ES-I3 (cell line): ENCODE measurements around the gene HYOU1.
"Not testable (repeated sequence)": the region's sequence is repeated elsewhere in the genome, so short reads cannot be mapped to it uniquely, and the experiment has no call there.

Experiments used
- H3K36me3 ChIP-seq: 2 replicates; pipeline ENCODE4 v1.6.1; 2013; ENCODE audit warnings: mild to moderate bottlenecking, low read length, control low read depth, moderate library complexity; ENCODE audit not compliant: insufficient read depth
- H3K4me1 ChIP-seq: 2 replicates; pipeline ENCODE4 v1.6.1; 2013; ENCODE audit warnings: mild to moderate bottlenecking, control low read depth, low read length; ENCODE audit not compliant: insufficient read depth
- H3K9ac ChIP-seq: 2 replicates; pipeline ENCODE4 v1.6.1; 2013; ENCODE audit warnings: low read depth, mild to moderate bottlenecking, low read length, moderate library complexity
- H3K9me3 ChIP-seq: 2 replicates; pipeline ENCODE4 v1.6.1; 2013; ENCODE audit warnings: mild to moderate bottlenecking, low read length, moderate library complexity; ENCODE audit not compliant: control insufficient read depth, insufficient read depth

The HYOU1 gene

DNA sequence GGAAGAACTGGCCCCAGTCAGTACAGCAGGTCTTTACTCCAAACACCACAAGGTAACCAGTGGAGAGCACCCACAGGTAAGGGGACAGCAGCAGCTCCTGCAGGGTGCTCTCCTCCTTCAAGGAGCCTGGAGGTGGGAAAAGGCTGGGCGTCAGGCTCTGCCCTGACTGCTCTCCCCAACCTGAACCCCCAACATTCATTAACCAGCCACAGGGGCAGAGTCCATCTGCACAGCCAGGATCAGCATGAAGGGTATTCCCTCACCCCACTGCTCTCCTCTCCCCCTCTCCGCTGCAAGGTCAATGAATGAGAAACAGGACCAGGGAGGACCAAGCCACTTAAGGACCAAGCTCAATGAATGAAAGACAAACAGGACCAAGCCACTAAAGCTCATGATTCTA, 30.0 kb downstream of the HYOU1 start:
- Histone ChIP-seq H3K4me1 (peaks cover 16% of the 10 kb centered on the region; the same call in 1 of the 2 replicates), H3K36me3 (peaks cover 11% of the 10 kb centered on the region), H3K9ac (no peak overlapping the region), H3K9me3 (no peaks in the 10 kb centered on the region)

DNA sequence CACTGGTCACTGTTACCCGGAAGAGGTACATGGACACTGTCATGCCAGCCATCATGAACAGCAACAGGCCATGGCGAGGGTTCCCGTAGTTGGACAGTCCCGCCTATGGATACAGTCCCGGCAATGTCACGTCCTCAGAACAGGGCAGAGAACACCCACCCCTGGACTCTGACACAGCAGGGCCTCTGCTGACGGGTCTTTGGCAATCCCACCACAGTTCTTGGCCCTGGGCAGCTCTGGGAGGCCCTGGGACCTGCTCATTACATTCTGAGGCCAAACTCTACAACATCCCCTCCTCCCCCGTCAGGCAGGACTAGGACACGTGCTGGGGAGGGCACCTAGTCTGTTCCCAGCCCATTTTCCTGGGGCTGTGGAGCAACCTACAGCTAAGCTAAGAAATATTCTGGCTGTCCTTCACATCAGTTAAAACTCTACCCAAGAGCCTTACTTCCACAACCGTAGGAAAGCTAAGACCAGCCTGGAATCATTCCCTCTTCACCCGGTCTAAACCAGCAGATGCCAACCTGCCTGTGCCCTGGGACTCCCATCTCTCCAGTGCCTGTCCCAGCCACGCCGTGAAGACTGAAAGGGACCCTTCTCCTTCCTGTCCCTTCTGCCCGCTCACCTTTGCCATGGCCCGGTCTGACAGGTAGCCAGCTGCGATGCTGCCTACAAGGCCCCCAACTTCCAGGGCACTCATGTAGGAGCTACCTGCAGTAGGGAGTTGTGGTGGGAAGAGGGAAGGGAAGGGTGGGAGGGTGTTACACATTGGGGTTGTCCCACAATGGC, 30.8 kb downstream of the HYOU1 start:
- Histone ChIP-seq H3K36me3 (peaks cover 18% of the 10 kb centered on the region), H3K9ac (no peak overlapping the region), H3K4me1 (peaks cover 16% of the 10 kb centered on the region; the same call in 1 of the 2 replicates), H3K9me3 (no peaks in the 10 kb centered on the region)

DNA sequence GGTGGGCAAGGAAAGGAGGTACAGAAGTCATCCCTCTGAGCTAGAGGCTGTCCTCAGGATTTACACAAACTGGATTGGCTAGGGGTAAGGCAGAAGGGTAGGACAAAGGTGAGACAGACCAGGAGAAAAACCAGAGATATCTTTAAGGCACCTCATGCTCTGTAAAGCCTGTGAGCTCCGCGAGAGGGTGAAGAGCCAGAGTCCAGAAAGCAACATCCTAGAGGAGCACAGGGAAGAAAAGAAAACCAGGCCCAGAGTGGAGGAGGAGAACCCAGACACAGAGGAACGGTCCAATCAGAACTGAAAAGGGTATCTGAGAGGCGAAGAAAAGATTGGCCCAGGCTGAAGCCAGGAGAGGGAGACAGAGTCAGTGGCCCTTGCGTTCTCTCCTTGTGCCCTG, 31.5 kb downstream of the HYOU1 start:
- peaks cover 16% of the 10 kb centered on the region; the same call in 1 of the 2 replicates for H3K4me1 ChIP-seq

DNA sequence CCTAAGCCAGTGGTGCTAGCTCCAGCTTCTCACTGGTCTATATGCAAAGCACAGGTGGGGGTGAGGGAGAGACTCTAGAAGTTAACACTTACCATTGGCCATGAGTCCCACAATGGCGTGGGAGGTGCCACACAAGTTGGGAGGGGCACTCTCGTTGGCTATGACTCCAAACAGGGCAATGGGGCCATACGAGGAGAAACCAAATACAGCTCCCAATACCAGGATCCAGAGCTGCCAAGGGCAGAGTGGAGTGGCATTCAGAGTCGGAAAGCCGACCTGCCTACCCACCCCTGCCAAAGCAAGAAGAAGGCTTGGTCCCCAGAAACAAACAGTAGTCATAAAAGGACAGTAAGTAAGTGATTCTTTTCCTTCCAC, 31.9 kb downstream of the HYOU1 start:
- H3K36me3 ChIP-seq, result peaks cover 19% of the 10 kb centered on the region
- no peaks in the 10 kb centered on the region for H3K9me3 ChIP-seq
- peaks cover 16% of the 10 kb centered on the region; the same call in 1 of the 2 replicates for H3K4me1 ChIP-seq
- H3K9ac ChIP-seq, result no peak overlapping the region

More for the DNA sequence above, 31.5 kb downstream of the HYOU1 start:
- peaks cover 19% of the 10 kb centered on the region for H3K36me3 ChIP-seq
- H3K9ac ChIP-seq, result no peak overlapping the region
- H3K9me3 ChIP-seq, result no peaks in the 10 kb centered on the region

DNA sequence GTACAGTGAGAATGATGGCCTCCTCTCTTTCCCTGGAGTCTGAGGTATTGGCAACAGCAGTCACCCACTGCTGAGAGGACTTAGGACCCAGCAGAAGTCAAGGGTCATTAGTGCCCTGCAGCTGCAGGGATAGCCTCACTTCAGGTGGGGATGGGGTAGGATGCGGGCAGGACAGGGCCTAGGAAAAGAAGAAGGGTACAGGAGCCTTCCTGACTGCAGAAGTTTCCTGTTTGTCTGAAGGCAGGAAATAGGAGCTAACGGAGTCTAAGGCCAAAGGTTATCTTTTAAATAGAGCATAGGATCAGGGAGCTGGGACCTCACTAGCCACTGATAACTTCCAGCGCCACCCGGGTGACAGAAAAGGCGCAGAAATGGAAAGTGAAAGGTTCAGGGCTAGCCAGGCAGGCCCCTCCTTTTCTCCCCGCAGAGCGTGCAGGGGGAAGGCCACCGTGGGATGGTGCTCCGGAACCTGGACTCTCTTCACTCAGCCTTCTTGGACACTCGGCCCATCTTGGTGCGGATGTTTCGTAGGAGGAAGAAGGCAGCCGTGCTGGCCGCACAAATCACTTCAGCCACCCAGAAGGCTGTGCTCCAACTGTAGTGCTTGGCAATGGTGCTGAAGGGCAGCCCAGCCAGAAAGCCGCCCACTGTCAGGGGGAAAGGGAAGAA, 32.4 kb downstream of the HYOU1 start:
- H3K9ac ChIP-seq, result no peak overlapping the region
- H3K4me1 ChIP-seq, result peaks cover 18% of the 10 kb centered on the region; the same call in 1 of the 2 replicates
- H3K36me3 ChIP-seq, result peaks cover 19% of the 10 kb centered on the region
- H3K9me3 ChIP-seq, result no peaks in the 10 kb centered on the region

DNA sequence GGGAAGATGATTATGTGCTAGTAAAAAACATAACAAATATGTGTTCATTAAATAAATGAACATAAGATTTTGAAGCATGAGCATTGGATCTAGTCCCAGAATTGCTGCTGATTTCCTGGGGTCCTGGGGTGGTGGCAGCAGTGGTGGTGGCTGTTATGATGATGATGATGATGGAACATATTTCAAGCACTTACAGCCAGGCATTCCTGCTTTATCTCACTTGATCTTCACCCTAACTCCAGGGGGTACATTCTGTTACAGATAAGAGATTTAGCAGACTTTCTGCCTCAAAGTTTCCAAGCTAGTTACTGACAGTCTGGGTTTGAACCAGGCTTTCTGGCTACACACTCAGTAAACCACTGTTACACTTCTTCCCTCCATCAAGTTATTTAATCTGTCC, 33.3 kb downstream of the HYOU1 start:
- H3K36me3 ChIP-seq, result peaks cover 19% of the 10 kb centered on the region
- no peak overlapping the region for H3K9ac ChIP-seq
- no peaks in the 10 kb centered on the region for H3K9me3 ChIP-seq
- H3K4me1 ChIP-seq, result peaks cover 12% of the 10 kb centered on the region; the same call in 1 of the 2 replicates

DNA sequence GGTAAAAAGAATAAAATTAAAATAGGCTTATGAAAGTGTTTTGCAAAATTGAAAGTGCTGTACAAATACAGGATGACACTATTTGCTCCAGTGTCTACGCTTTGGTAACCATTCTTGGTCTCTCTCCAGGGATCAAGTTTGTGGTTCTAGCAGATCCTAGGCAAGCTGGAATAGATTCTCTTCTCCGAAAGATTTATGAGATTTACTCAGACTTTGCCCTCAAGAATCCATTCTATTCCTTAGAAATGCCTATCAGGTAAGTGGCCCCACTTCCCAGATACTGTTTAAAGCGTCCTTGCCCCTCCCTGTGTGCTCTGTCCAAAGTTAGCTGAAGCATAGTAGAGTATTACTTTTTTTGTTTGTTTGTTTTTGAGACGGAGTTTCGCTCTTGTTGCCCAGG, 35.4 kb downstream of the HYOU1 start:
- Histone ChIP-seq H3K9ac (no peak overlapping the region), H3K36me3 (peaks cover 22% of the 10 kb centered on the region), H3K9me3 (no peaks in the 10 kb centered on the region), H3K4me1 (peaks cover 6% of the 10 kb centered on the region; the same call in 1 of the 2 replicates)

DNA sequence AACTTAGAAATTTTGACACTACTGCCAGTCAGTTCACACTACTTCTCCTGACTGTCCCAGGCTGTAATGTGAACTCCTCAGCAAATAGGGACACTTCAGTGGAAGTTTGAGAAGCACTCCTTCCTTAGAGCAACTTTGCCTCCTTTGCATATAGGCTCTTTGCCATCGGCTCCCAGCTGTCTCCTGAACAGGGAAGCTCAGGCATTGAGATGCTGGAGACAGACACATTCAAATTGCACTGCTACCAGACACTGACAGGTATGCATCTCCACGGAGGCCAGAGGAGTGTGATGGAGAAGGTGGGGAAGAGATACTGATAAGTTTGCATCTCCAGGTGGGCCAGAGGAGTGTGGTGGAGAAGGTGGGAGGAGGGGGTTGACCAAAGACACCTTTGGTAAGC, 37.0 kb downstream of the HYOU1 start:
- no peaks in the 10 kb centered on the region for H3K9me3 ChIP-seq
- peak overlapping the region; percentile 97 for H3K9ac ChIP-seq
- peaks cover 31% of the 10 kb centered on the region for H3K36me3 ChIP-seq
- H3K4me1 ChIP-seq, result peaks cover 6% of the 10 kb centered on the region; the same call in 1 of the 2 replicates

DNA sequence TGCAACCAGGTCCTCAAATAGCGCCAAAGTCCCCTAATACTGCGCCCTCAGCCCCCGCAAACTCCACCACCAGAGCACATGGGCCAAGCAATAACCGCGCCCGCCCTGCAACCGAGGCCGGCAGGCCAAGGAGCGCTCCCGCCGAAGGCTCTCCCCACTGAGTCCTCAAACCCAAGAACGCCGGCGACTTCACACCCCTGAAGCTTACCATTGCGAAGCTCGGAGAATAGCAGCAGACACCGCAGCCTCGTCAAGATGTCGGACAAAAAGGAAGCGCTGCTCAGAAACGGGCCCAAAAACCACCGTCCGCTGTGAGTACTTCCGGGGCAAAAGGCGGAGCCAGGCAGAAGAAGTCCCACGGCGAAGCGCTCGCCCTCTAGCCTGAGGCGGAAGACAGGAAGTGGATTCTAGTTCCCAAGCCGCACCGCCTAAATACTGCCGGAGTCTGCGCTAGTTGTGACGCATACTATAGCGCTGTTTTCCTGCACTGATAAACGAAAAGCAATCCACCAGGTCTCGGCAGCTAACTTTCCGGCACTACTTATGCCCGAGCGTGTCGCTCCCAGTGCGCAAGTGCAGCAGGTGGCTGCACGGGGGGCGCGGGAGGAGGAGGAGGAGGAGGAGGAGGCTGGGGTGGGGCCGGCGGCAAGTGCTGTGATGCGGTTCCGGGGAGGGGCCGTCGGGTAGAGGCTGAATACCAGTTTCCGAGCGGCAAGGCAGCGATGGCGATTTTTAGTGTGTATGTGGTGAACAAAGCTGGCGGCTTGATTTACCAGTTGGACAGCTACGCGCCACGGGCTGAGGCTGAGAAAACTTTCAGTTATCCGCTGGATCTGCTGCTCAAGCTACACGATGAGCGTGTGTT, 38.7 kb downstream of the HYOU1 start, which contains the start of the genes RPS25 and TRAPPC4:
TSS of gene RPS25 (minus strand) at position 270 of the 865 bp plus-strand sequence. CDS start at position 211, 59 bp downstream.
TSS of gene TRAPPC4 (plus strand) at position 693 of the 865 bp plus-strand sequence. CDS start at position 723, 30 bp downstream.
- peaks cover 2% of the 10 kb centered on the region; the same call in 1 of the 2 replicates for H3K4me1 ChIP-seq
- H3K36me3 ChIP-seq, result peaks cover 35% of the 10 kb centered on the region
- H3K9ac ChIP-seq, result peak within 1 kb of the TSS; percentile 97

DNA sequence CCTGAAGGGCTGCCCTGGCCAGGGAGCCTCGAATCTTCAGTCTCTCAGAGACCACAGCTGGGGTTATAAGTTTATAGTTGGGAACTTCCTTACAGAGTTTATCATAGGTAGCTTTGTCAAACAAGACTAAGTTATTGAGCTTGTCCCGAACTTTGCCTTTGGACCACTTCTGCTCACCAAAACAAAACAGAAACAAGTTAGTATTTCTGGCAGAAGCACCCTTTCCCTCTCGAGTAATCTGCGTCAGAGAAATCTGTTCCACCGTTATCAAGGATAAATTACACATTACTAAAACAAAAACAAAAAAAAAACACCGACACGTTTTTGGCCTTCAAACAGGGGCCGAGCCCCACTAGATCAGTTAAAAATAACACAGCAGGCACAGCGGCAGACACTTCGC, 39.6 kb downstream of the HYOU1 start:
- not testable (repeated sequence) for H3K4me1 ChIP-seq, H3K9me3 ChIP-seq
- Histone ChIP-seq H3K9ac (peak overlapping the region; percentile 97), H3K36me3 (peaks cover 42% of the 10 kb centered on the region)

More for the DNA sequence above, 38.7 kb downstream of the HYOU1 start, which contains the start of the genes RPS25 and TRAPPC4:
- no peaks in the 10 kb centered on the region for H3K9me3 ChIP-seq

DNA sequence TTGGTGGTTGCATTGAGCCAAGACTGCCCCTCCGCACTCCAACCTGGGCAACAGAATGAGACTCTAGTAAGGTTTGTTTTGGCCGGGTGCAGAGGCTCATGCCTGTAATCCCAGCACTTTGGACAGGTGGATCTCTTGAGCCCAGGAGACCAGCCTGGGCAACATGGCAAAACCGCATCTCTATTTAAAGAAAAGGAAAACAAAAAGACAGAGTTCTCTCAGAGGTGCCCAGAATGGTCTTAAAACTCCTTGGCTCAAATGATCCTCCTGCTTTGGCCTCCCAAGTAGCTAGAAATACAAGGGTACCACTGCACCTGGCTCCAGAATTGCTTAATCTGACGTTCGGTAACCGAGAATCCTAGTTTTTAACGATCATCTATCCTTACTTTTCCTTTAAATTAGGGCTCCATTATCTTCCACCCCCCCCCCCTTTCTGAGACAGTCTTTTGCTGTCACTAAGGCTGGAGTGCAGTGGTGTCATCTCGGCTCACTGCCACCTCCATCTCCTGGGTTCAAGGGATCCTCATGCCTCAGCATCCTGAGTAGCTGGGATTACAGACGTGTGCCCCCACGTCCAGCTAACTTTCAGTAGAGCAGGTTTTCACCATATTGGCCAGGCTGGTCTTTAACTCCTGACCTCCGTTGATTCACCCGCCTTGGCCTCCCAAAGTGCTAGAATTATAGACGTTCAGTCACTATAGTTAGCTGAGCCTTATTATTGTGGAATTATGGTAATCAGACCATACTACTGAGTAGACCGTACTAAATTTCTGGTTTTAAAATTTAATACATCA, 40.6 kb downstream of the HYOU1 start:
- Histone ChIP-seq H3K9ac (no peak overlapping the region), H3K9me3 (no peaks in the 10 kb centered on the region), H3K36me3 (peaks cover 41% of the 10 kb centered on the region), H3K4me1 (peaks cover 2% of the 10 kb centered on the region; the same call in 1 of the 2 replicates)

DNA sequence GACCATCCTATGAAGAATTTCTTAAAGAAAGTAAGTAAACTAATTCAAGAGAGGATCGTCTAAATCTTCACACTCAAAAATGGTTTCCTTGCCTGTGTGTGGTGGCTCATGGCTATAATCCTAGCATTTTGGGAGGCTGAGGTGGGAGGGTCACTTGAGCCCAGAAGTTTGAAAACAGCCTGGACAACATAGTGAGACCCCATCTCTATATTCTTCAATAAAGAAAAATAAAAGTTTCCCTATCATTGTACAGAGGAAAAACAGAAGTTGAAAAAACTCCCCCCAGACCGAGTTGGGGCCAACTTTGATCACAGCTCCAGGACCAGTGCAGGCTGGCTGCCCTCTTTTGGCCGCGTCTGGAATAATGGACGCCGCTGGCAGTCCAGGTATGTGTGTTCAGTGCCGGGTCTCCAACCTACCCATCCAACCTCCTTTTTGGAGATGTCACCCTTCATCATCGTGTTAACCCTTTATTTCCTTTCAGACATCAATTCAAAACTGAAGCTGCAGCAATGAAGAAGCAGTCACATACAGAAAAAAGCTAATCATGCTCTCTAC, 41.9 kb downstream of the HYOU1 start:
- Histone ChIP-seq H3K9ac (no peak overlapping the region), H3K36me3 (peaks cover 38% of the 10 kb centered on the region), H3K4me1 (peaks cover 2% of the 10 kb centered on the region; the same call in 1 of the 2 replicates), H3K9me3 (no peaks in the 10 kb centered on the region)
